GM20000 (cell line): ENCODE data around the gene KRT23.

Experiments
- DNase-seq: peaks from one replicate; pipeline ENCODE4 v3.0.0; 2012; ENCODE audit warnings: low spot score
- CTCF ChIP-seq: IDR thresholded peaks from 2 replicates; pipeline ENCODE4 v1.5.1; 2012; ENCODE audit warnings: mild to moderate bottlenecking, control low read depth; ENCODE audit errors: extremely low read depth, missing control alignments

The KRT23 gene

DNA sequence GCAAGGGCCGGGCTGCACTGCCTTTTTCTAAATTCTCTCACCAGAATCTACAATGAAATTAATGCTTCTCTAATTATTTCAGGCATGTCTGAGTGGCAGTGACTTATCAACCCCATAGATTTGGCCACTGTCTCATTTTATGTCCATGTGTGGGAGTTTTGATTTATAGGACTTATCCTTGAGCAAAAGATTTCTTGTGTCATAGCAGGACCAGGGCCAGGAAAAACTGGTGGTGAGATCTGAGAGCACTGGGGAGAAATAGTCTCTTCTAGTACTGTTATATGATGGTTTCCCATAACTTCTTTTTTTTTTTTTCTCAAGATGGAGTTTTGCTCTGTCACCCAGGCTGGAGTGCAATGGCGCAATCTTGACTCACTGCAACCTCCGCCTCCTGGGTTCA is 1.5 kb upstream of the KRT23 start:
- no peak for TF ChIP-seq CTCF

GRCh38 chr17:40936976-40937375 is 470 bp downstream of the KRT23 start:
- no peak for TF ChIP-seq CTCF
- no peak for DNase-seq

More for the DNA sequence above, 1.5 kb upstream of the KRT23 start:
- DNase-seq: no peak

DNA sequence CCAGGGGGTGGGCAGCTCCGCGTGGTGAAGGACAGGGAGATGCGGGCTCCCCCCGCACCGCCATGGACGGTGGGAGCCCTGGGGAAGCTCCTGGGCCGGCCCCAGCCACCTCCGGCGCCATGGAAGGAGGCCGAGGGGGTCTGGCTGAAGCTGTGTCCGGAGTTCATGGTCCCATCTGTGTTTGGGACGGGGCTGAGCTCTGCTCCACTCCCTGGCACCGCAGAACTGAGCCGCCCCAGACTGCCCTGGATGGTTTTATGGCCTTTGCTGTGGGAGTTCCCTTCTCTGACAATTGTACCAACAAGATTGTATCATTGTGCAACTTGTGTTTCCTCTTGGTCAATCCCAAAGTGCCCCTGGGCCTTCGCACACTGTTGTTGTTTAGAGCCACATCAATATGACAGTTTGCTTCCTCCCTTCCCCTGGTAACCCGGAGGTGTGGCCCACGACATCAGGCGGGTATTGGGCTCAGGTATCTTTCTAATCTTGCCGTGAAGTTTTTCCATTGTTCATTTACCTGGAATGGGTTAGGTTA is 942 bp downstream of the KRT23 start:
- no peak for TF ChIP-seq CTCF
- no peak for DNase-seq

DNA sequence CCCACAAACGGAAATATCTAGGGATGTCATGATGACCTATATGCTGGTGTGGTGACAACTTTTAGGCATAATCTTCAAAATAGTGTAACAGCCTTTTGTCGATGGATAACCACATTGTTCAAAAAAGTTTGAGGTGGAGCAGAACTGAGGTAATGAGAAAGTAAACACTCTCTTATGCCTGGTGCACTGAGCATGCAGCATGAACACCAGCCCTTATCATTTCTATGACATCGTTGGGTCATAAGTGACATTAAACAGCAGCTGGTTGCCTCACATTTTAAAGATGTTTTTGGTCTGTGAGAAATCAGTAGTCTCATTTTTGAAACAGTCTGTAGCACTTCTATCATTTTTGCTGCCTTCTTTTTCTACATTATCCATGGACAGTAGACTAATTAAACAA is 1.8 kb downstream of the KRT23 start:
- no peak for DNase-seq
- TF ChIP-seq CTCF: no peak

- TF ChIP-seq CTCF: no peak
- DNase-seq: no peak
These were observed 4.8 kb downstream of the KRT23 start for GRCh38 chr17:40932608-40933007.

- no peak for TF ChIP-seq CTCF
- no peak for DNase-seq
These were observed 6.1 kb downstream of the KRT23 start for GRCh38 chr17:40931311-40931710.

DNA sequence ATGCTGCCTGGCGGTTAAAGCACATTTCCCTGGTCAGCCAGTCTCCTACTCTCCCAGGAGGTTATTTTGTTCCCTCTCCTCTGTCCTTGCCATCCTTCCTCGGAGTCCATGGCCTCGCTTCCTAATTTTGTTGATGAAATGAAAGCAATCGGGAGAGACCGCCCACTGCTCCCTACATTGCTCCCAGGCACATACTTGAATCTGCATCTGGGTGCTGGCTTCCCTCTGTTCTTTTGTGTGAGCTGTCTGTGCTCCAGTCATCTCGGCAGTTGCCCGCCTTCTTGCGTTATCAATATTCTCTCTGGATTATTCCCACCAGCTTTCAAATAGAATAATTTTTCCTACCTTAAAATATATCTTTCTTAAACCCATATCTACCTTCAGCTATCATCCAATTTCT is 11.1 kb downstream of the KRT23 start:
- no peak for DNase-seq
- no peak for TF ChIP-seq CTCF

GRCh38 chr17:40922239-40922638 is 15.2 kb downstream of the KRT23 start:
- TF ChIP-seq CTCF: no peak
- DNase-seq: no peak
